MM.1S (cell line): Measurements from ENCODE around the gene TDRD7.

ENCODE experiments used
- EZH2 ChIP-seq: fragments of 300-600 bp; sonication (generic); optimal IDR thresholded peaks from 2 replicates; pipeline ENCODE3; 2017; ENCODE audit warnings: low read depth, mild to moderate bottlenecking, antibody characterized with exemption, low read length, mixed read lengths
- EZH2phosphoT487 ChIP-seq: fragments of 300-600 bp; sonication (generic); IDR thresholded peaks from 2 replicates; pipeline ENCODE4 v1.6.1; 2018; ENCODE audit warnings: antibody characterized with exemption, low read length
- TF ChIP-seq, protein P1 (sequence below): fragments of 300-600 bp; sonication (generic); IDR thresholded peaks from 2 replicates; pipeline ENCODE4 v1.5.1; 2016; ENCODE audit warnings: antibody characterized with exemption, low read length, mixed read lengths

DNA sequence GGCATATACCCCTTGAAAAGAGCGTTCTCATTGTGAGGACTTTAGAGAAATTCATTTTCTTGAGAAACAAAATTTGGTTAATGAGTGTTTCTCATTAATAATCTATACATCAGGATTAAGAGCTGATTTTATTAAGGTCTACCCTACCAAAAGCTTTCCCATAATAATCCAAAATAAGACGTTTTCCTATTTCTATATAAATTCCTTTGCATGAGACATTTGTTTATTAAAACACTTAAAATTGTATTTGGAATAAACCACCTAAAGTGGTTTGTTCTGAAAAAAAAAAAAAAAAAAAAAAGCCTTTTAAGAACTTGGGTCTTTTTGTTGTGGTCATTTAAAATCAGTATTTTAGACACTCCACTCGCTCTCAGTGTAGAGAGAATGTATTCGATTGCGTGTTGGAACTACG, 88.9 kb downstream of the TDRD7 start:
- TF ChIP-seq, protein P1, sequence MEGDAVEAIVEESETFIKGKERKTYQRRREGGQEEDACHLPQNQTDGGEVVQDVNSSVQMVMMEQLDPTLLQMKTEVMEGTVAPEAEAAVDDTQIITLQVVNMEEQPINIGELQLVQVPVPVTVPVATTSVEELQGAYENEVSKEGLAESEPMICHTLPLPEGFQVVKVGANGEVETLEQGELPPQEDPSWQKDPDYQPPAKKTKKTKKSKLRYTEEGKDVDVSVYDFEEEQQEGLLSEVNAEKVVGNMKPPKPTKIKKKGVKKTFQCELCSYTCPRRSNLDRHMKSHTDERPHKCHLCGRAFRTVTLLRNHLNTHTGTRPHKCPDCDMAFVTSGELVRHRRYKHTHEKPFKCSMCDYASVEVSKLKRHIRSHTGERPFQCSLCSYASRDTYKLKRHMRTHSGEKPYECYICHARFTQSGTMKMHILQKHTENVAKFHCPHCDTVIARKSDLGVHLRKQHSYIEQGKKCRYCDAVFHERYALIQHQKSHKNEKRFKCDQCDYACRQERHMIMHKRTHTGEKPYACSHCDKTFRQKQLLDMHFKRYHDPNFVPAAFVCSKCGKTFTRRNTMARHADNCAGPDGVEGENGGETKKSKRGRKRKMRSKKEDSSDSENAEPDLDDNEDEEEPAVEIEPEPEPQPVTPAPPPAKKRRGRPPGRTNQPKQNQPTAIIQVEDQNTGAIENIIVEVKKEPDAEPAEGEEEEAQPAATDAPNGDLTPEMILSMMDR: no peak
- no peak for TF ChIP-seq EZH2phosphoT487
- no peak for TF ChIP-seq EZH2
